Right hindlimb (tissue), 1 donor: ENCODE measurements around the gene CCSAP.

ENCODE experiments used
- DNase-seq: peaks from one replicate; pipeline ENCODE4 v3.0.0-alpha.2; 2018

The CCSAP gene

DNA sequence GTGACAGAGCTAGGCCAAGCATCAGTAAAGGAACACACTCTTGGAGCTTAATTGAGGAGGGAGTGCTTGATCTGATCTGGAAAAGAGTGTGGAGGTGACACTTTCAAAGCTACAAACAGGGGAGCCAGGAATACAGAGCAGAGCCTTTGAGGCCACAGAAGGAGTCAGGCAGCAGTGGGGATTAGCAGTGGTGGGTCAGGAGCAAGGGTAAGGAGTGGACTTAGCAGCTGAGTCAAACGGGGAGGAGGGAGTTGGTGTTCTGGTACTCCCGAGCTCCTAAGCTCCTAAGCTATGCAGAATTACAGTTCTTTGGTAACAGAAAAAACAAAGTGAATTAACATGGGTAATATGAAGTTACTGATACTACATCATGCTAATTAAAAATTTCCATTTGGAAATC, 57.4 kb downstream of the CCSAP start:
- DNase-seq = no peak

- DNase-seq = no peak
These were observed 58.0 kb downstream of the CCSAP start for GRCh38 chr1:229284887-229285286.

GRCh38 chr1:229283183-229283611, 59.6 kb downstream of the CCSAP start:
- no peak for DNase-seq

GRCh38 chr1:229282295-229282823, 60.5 kb downstream of the CCSAP start:
- DNase-seq = no peak

GRCh38 chr1:229281339-229281926, 61.4 kb downstream of the CCSAP start:
- no peak for DNase-seq

DNA sequence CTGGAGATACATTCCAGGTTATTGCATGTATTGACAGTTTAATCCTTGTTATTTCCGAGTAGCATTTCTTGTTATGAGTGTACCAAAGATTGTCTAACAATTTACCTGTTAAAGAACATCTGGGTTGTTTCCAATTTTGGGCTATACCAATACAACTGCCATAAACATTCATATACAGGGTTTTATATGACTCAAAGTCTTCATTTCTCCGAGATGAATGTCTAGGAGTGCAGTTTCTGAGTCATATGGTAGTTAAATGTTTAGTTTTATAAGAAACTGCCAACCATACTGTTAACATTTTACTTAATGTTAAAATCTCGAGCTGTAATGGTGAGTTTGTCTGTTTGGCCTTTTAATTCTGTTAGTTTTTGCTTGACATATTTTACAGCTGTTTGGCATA, 61.9 kb downstream of the CCSAP start:
- DNase-seq = no peak

DNA sequence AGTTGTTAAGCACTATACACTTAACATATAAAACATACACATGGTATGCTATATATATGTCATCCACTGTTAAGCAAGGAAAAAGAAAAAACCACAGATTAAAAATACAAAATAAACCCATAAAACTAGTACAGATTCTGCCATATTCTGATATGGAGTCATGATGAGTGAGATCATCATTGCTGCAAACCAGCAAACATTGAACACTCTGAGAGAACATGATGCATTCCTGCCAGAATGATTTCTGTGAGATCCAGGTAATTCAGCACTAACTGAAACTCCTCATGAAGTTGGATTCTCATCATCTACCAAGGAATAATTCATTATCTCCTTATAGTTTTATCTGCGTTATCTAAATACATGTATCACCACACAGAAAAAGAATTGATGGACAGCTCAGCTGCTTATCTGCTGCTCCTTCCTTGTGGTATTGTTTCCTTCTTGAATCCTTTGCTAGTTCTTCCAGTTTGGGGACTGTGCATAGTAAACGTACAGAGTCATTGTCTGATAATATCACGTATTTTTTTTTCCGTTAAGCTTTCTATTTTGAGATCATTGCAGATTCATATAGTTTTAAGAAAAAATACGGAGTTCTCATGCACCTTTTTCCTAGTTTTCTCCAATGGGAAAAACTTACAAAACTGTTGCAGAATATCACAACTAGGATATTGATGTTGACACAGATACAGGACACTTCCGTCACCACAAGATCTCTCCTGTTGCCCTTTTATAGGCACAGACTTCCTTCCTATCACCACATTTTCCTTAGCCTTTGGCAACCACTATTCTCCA, 62.6 kb downstream of the CCSAP start:
- no peak for DNase-seq

GRCh38 chr1:229279242-229279641, 63.6 kb downstream of the CCSAP start:
- no peak for DNase-seq

- DNase-seq = no peak
These were observed 64.6 kb downstream of the CCSAP start for GRCh38 chr1:229278120-229278741.

- DNase-seq = no peak
These were observed 67.8 kb downstream of the CCSAP start for GRCh38 chr1:229275005-229275404.

DNA sequence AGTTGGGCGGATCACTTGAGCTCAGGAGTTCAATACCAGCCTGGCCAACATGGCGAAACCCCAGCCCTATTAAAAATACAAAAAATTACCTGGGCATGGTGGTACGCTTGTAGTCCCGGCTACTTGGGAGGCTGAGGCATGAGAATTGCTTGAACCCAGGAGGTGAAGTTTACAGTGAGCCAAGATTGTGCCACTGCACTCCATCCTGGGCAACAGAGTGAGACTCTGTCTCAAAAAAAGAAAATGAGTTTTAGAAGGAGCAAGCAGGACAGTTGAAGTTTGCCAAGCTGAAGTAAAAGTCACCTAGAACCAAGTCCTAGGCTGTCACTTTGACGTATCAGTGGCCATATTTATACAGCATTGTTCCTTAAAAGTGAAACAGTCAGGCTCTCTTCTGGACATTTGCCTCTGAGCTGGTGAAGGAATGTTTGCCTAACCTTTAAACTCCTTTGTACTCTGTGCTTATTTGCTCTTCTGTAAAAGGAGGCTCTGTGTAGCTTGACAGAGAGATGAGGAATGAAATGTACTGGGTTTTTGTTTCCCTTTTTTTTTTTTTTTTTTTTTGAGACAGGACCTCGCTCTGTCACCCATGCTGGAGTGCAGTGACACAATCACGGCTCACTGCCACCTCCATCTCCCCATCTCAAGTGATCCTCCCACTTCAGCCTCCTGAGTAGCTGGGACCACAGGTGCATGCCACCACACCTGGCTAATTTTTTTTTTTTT, 69.2 kb downstream of the CCSAP start:
- no peak for DNase-seq

DNA sequence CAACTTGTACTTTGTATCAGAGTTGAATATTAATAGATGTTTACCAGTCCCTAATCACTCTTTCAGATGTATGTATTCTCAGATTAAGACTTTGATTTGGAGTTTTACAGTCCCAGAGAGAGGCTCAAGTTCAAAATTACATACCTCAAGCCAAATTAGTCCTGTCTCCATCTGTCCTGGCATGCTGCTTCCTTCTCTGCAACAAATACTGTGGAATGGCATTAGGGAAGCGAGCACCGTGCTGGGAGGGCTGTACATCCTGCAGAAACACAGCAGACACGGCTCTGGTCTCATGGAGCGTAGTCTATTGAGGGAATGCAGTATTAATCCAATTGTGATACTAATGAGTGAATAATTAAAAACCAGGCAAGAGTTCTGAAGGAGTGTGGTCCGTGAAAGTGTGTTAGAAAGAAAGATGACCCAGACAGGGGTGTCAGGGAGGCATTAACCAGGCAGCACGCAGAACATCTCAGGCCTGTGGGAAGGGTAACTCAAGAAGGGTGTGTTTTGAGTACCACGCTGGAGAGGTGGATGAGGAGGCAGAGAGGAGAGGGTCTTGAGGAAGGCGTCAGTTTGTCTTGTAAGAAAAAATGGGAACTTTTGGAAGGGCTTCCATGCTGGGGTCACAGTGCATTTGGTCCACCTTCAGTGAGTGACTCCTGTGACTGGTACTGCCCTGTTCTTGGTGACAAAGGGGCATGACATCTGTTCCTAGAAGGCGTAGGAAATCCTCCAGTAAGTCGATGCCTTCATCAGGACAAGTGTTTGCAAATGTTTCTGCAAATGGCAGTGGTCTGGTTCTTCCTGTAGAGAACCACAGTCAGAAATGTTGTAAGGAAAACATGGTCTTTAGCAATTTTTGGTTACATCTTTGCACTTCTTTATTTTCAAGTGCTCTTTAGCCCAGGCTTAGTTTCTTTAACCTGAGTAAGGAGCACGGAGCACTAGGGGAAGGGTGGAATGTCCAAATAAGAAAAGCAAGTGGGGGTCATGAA, 70.4 kb downstream of the CCSAP start:
- no peak for DNase-seq

- no peak for DNase-seq
These were observed 71.2 kb downstream of the CCSAP start for GRCh38 chr1:229271448-229272159.
